ENCODE data around the gene GCGR. TPM values are rescaled to one million over a fixed set of nuclear protein-coding genes. Genes with fewer than 3 reads are reported as not detected.

Gene GCGR
- total RNA-seq, 4 donors from 2014 or later, result not detected

DNA sequence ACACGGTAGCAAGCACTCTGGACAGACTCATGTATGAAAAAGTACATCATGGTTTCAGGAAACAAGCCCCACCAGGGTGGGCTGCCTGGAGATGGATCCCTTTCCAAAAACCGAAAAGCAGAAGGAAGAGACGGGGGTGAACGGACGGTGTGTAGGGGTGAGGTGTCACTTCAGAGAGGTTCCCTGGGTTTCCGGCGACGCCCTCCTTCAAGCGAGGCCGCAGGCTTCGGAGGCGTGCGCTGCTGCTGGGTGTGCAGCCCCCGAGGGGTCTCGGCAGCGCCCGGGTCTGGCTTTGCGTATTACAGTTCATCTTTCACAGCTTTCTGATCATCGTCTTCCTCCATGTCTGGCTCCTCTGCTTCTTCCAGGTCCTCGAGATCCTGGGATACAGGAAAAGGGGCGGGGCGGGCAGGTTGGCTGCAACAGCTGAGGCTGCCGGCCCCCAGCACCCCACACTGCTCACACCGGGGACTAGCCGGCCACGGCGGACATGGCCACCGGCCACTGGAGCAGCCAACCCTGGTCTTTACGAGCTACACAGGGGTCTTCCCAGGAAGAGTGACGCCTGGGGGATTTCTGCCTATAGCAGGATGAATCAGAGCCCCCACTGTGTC, 39.9 kb downstream of the GCGR start:
- TF ChIP-seq, protein P1, sequence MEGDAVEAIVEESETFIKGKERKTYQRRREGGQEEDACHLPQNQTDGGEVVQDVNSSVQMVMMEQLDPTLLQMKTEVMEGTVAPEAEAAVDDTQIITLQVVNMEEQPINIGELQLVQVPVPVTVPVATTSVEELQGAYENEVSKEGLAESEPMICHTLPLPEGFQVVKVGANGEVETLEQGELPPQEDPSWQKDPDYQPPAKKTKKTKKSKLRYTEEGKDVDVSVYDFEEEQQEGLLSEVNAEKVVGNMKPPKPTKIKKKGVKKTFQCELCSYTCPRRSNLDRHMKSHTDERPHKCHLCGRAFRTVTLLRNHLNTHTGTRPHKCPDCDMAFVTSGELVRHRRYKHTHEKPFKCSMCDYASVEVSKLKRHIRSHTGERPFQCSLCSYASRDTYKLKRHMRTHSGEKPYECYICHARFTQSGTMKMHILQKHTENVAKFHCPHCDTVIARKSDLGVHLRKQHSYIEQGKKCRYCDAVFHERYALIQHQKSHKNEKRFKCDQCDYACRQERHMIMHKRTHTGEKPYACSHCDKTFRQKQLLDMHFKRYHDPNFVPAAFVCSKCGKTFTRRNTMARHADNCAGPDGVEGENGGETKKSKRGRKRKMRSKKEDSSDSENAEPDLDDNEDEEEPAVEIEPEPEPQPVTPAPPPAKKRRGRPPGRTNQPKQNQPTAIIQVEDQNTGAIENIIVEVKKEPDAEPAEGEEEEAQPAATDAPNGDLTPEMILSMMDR (IDR thresholded peaks at IDR 0.05), result no peak
- no peak for TF ChIP-seq POLR2A (IDR thresholded peaks at IDR 0.05)
- Histone ChIP-seq H3K27ac (peak overlapping the region in 3 of 4 donors; percentile 21 to 93 (median 92)), H3K4me1 (peaks cover 19 to 56% (median 21%) of the 10 kb centered on the region in 3 donors), H3K4me3 (no peak overlapping the region), H3K36me3 (peaks cover 52 to 67% (median 59%) of the 10 kb centered on the region in 3 donors), H3K9me3 (no peaks in the 10 kb centered on the region), H3K27me3 (no peaks in the 10 kb centered on the region)
- intact Hi-C loops (cut with DNase I), result no loop called here
- DNase-seq, result no peak
- WGBS, 2 donors, result 89 to 93% methylated on average over 19 to 20 of the region's 30 CpGs

DNA sequence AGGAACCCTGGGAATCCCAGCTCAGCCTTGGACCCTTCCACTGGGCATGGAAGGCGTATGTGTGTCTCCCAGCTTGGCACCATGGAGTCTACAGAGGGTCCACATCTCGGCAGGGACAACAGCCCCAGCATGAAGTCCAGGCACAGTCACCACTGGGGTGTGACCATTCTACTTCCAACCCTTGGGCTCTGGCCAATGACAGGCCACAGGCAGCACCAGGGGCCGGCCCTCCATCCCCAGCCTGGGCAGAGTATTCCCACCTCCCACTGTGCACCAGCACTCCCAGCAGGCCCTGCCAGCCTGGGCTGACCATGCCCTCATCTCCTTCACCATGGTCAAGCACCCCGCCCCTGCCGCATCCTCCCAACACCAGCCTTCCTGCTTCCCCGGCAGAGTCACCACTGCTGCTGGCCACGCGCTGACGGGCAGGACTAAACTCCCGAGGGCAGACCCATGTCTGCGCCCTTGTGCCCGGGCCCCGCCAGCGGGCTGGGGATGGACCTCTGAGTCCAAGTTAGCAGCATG, 40.4 kb downstream of the GCGR start:
- Histone ChIP-seq H3K4me1 (peaks cover 19 to 50% (median 21%) of the 10 kb centered on the region in 3 donors), H3K4me3 (no peak overlapping the region), H3K27me3 (no peaks in the 10 kb centered on the region), H3K27ac (peak overlapping the region in 3 of 4 donors; percentile 3 to 92 (median 21)), H3K36me3 (peaks cover 52 to 72% (median 64%) of the 10 kb centered on the region in 3 donors), H3K9me3 (no peaks in the 10 kb centered on the region)
- DNase-seq, result no peak
- TF ChIP-seq, protein P1 (IDR thresholded peaks at IDR 0.05), result no peak
- no peak for TF ChIP-seq POLR2A (IDR thresholded peaks at IDR 0.05)
- WGBS, 2 donors, result 74 to 80% methylated on average over 2 to 3 of the region's 14 CpGs
- intact Hi-C loops (cut with DNase I), result no loop called here

GRCh38 chr17:81844887-81845286, 40.9 kb downstream of the GCGR start:
- Histone ChIP-seq H3K9me3 (no peaks in the 10 kb centered on the region), H3K4me1 (peaks cover 18 to 45% (median 19%) of the 10 kb centered on the region in 3 donors), H3K4me3 (no peak overlapping the region), H3K36me3 (peaks cover 52 to 77% (median 64%) of the 10 kb centered on the region in 3 donors), H3K27ac (no peak overlapping the region), H3K27me3 (no peaks in the 10 kb centered on the region)
- intact Hi-C loops (cut with DNase I), result no loop called here
- TF ChIP-seq POLR2A (IDR thresholded peaks at IDR 0.05), result no peak
- TF ChIP-seq, protein P1 (IDR thresholded peaks at IDR 0.05), result no peak
- WGBS, 2 donors, result 80 to 90% methylated on average over 1 to 2 of the region's 13 CpGs
- no peak for DNase-seq

DNA sequence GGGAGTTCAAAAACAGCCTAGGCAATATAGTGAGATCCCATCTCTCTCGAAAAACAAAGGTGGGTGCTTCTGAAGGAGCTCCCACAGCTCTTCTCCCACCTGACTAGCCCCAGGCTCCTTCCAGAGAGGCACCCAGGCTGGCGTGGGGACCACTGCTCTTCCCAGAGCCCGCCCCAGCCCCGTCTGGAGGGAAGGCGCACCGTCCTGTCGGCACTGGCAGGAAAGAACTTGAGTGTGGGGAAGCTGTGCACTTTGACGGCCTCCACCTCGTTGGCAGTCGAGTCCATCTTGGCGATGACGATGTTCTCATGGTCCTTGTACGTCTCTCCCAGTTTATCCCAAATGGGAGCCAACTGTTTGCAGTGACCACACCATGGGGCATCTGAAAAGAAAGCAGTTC, 41.4 kb downstream of the GCGR start:
- peaks cover 52 to 82% (median 68%) of the 10 kb centered on the region in 3 donors for H3K36me3 ChIP-seq
- no peak for TF ChIP-seq POLR2A (IDR thresholded peaks at IDR 0.05)
- TF ChIP-seq, protein P1 (IDR thresholded peaks at IDR 0.05), result no peak
- DNase-seq, result no peak
- H3K9me3 ChIP-seq, result no peaks in the 10 kb centered on the region
- intact Hi-C loops (cut with DNase I), result no loop called here
- peaks cover 18 to 40% (median 19%) of the 10 kb centered on the region in 3 donors for H3K4me1 ChIP-seq
- no peak overlapping the region for H3K4me3 ChIP-seq
- no peak overlapping the region for H3K27ac ChIP-seq
- no peaks in the 10 kb centered on the region for H3K27me3 ChIP-seq
- no CpG with 5 or more reads among the region's 13 CpGs for WGBS, 2 donors

- peaks cover 52 to 90% (median 75%) of the 10 kb centered on the region in 3 donors for H3K36me3 ChIP-seq
- peak overlapping the region in 1 of 4 donors; percentile 21 for H3K27ac ChIP-seq
- intact Hi-C loops (cut with DNase I), result no loop called here
- H3K9me3 ChIP-seq, result no peaks in the 10 kb centered on the region
- no peak for DNase-seq
- 86% methylated on average over 3 to 15 of the region's 38 CpGs for WGBS, 2 donors
- no peaks in the 10 kb centered on the region for H3K27me3 ChIP-seq
- peaks cover 15 to 33% (median 17%) of the 10 kb centered on the region in 3 donors for H3K4me1 ChIP-seq
- TF ChIP-seq, protein P1 (IDR thresholded peaks at IDR 0.05), result no peak
- TF ChIP-seq POLR2A (IDR thresholded peaks at IDR 0.05), result no peak
- H3K4me3 ChIP-seq, result no peak overlapping the region
These were observed 42.2 kb downstream of the GCGR start for GRCh38 chr17:81845881-81846742.

Data from esophagus squamous epithelium (tissue), 5 donors.